Adipose tissue (tissue), 3 donors: ENCODE measurements around the gene ALDH3A1. TPM values are rescaled to one million over a fixed set of nuclear protein-coding genes. Genes with fewer than 3 reads are reported as not detected.

Experiments
- H3K27ac ChIP-seq: one replicate; pipeline ENCODE4 v1.5.1; 2013; ENCODE audit warnings: low read depth, low read length
- WGBS, 3 donors: extraction: QIAGEN DNeasy Blood & Tissue Kit; methylation state at CpG; one replicate each; pipeline ENCODE4 v1.1.7; 2013; 5-methylcytosine and 5-hydroxymethylcytosine counted together
- polyA plus RNA-seq, 3 donors: library from polyadenylated mRNA; stranded (reverse); fragments of 200-250 nt; gene quantifications; one replicate each; pipeline ENCODE4 v1.2.3, GENCODE V29; 2013
- donor health status: healthy with polysubstance abuse.
- donor health status: Bipolar disorder and iron deficiency.
- donor health status: healthy.

Gene ALDH3A1
- polyA plus RNA-seq, 3 donors: 0.28 to 13.1 (median 0.67) TPM

DNA sequence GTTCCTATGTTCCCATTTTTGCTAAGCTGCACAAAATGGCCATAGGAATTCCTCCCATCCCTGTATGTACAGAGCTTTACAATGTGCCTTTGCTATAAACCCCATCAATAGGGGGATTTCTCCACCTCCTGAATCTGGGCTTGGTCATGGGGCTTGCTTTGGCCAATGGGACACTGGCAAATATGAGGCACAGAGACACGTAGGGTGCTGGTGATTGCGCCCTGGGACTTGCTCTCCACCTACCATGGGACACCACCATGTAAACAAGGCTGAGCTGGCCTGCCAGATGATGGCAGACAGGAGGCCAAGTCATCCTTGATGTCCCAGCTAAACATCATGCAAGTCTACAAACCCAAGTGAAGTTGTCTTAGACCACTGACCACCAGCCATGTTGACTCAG lies 15.3 kb upstream of the ALDH3A1 start:
- H3K27ac ChIP-seq: no peak overlapping the region

DNA sequence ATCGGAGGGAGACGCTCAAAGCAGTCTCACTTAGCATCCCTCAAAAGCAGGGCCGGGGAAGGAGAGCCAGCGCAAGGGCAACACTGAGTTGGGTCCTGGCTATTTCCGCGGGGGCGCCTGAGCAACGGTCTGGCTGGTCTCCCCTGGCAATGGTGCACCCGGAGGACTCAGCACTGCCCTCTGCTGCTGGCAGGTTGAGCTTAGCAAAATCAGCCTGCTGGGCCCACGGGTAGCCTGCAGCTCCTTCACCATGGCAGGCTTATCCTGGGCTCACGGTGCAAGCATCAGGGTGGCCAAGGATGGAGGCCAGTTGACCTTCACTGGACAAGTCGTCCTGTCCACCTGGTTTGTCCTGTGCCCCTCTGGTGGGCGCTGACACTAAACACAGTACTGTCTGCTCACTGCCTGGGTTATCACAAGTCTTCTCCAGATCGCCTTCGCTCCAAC lies 14.4 kb upstream of the ALDH3A1 start:
- no peak overlapping the region for H3K27ac ChIP-seq
- WGBS, 3 donors: 26 to 35% (median 29%) methylated on average over 15 of the region's 15 CpGs

More for the DNA sequence above, 15.3 kb upstream of the ALDH3A1 start:
- WGBS, 3 donors: 88 to 97% (median 93%) methylated on average over 2 of the region's 2 CpGs

GRCh38 chr17:19760746-19761145 lies 12.6 kb upstream of the ALDH3A1 start:
- H3K27ac ChIP-seq: no peak overlapping the region
- 56 to 70% (median 57%) methylated on average over 9 of the region's 9 CpGs for WGBS, 3 donors

DNA sequence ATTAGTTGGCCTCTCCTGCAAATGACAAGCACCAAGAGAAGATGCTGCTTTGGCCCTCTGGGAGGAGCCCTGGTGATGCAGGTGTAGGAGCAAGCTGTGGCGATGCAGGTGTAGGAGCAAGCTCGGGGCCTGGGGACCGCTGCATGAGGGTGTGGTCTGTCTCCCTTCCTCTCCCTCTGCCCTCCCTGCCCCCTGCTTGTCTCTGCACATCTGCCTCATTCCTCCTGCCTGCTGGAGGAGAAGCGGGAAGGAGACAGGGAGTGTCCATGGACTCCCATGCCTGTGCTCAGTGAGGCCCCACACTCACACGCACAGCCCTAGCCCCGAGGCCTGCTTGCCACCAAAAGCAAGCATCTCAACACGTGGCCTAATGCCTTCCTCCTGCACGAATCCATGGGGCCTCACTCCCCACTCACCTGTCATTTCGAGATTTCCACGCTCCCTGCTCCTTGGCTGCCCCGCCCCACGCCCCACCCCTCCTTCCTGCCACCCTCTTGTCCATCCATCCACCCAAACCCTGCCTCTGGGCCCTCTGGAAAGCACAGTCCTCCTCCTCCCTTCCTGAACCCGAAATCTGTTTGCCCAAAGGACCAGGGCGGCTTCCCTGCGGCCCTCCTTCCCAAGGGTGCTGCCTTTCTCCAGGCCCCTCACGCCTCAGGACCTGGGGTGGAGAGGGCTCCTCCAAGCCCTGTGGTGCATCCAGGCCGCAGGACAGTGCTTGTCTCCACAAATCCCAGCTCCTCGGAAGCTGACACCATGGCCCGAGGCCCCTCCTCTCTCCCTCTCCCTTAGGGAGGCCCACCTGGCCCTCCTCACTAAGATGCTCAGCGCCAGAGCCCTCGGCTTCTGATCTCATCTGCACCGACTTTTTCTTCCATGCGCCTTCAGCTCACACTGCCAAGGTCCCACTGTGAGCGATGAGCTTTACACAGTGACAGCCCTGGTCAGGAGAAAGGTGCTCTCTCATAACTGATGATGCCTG lies 11.8 kb upstream of the ALDH3A1 start:
- 73 to 84% (median 82%) methylated on average over 24 of the region's 24 CpGs for WGBS, 3 donors

GRCh38 chr17:19757536-19758180 lies 9.6 kb upstream of the ALDH3A1 start:
- 75 to 88% (median 88%) methylated on average over 12 of the region's 12 CpGs for WGBS, 3 donors

More for the DNA sequence above, 11.8 kb upstream of the ALDH3A1 start:
- no peak overlapping the region for H3K27ac ChIP-seq

DNA sequence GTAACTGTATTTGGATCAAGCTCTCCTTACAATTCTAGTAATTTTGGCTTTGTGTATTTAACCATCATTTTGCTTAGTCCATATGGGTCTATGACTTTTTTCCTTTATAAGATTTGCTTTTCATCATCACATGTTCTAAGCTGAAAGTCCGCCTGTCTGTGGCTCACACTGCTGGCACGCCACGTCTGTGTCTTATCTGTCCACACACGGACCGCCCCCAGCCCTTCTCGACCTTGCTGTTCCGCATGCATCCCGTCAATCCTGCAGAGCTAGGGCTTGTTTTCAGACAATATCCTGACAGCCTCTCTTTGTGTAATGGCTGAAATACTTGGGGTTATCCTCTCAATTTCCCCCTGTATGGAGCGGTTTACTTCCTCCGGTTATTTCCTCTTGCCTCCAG lies 8.4 kb upstream of the ALDH3A1 start:
- no peak overlapping the region for H3K27ac ChIP-seq
- WGBS, 3 donors: 59 to 68% (median 67%) methylated on average over 10 of the region's 10 CpGs

More at GRCh38 chr17:19757536-19758180, 9.6 kb upstream of the ALDH3A1 start:
- H3K27ac ChIP-seq: no peak overlapping the region

DNA sequence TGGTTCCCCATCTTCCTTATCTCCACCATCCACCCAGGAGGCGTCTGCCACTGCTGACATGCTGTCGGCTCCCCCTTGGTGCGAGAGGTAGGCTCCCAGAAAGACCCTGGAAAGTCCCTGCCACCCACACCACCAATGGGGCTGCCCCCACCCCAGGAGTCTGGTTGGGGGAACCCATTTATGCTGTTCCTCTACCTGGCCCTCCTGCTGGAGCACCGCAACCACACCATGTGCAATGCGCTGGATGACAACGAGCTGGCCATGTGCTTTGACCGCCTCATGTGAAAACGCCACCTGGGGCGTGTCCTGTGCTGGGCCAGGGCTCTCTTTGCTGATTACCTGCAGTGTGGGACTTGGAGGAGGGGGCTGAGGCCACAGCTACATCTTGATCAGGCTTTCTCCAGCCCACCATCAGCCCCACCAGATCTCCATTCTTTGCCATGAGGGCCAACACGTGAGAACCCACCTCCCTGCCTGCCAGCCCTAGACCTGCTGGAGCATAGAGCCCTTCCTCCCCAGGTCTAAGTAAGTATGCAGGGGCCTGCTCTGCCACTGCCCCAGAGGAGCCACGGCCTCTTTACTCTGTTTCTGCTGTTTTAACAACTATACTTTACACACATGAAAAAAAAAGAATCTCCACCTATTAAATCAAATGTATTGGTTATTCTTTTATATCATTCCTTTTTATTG lies 7.9 kb upstream of the ALDH3A1 start:
- 83 to 91% (median 90%) methylated on average over 11 of the region's 11 CpGs for WGBS, 3 donors
- no peak overlapping the region for H3K27ac ChIP-seq

DNA sequence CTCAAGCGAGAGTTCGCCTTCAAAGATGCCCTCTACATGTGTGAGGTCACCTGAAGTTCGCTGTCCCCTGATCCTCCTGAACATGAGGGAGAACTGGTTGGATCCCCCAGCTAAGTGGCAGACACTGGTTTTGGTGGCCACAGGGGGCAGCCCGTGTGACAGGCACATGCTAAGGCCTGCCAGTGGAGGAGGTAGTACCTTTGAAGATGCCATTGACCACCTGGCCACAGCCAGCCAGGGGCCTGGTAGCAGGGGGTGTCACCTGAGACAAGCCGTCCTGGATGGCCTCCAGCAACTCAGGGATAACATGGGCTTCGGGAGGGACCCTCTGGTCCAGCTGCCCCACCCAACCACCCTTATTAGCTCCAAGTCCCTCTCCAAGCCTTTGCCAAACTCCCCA lies 7.3 kb upstream of the ALDH3A1 start:
- no peak overlapping the region for H3K27ac ChIP-seq
- whole genome bisulfite sequencing, 3 donors: 88 to 90% (median 90%) methylated on average over 6 of the region's 6 CpGs

- WGBS, 3 donors: 69 to 82% (median 77%) methylated on average over 12 of the region's 12 CpGs
- H3K27ac ChIP-seq: no peak overlapping the region
These were observed 5.8 kb upstream of the ALDH3A1 start for GRCh38 chr17:19753661-19754463.

DNA sequence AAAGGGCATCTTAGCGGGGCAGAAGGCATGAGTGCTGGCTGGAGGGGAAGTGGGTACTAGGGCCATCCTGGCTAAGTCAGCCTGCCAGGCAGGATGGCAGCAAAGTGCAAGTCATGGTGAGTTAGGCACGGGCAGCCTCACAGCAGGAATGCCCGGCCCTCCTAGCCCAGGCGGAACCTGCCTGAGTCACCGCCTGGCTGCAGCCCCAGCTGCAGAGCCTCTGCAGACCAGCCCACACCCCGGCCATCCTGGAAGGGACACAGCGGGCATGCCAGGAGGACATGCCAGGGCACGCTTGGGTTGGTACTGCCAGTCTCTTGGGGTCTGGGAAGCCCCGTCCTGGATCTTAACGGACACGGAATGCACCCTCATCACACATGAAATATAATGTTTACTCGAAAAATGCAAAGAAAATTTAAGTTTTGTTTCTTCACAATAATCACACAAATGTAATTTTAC lies 5.0 kb upstream of the ALDH3A1 start:
- 46 to 72% (median 47%) methylated on average over 12 of the region's 12 CpGs for WGBS, 3 donors
- H3K27ac ChIP-seq: no peak overlapping the region

DNA sequence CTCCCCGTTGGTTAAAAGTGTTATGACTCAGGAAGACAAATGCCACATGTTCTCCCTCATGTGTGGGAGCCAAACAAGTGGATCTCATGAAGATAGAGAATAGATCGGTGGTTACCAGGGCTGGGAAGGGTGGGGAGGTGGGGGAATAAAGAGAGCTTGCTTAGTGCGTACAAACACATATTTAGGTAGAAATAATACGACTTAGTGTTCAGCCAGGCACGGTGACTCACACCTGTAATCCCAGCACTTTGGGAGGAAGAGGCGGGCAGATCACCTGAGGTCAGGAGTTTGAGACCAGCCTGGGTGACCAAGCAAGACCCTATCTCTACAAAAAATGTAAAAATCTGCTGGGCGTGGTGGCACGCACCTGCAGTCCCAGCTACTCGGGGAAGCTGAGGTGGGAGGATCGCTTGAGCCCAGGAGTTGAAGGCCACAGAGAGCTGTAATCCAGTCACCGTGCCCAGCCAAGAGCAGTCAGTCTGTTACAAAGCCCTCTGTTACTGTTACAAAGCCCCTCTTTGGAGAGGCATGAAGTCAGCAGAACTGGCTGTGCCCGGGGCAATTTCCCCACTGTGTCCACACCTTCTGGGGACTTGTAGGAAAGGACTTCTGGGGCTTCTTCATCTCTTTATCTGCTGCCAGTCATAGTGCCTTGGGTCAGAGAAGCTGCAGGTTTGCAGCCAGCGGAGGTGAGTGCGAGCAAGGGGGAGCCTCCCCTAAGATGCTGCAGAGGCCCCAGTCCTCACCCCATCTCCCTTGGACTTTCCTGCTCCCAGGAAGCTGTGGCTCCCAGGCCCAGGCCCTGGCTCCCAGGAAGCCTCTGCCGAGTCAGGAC lies 4.3 kb upstream of the ALDH3A1 start:
- no peak overlapping the region for H3K27ac ChIP-seq
- WGBS, 3 donors: 81 to 87% (median 86%) methylated on average over 15 of the region's 15 CpGs

GRCh38 chr17:19750835-19751234 lies 2.7 kb upstream of the ALDH3A1 start:
- H3K27ac ChIP-seq: no peak overlapping the region
- 93 to 100% (median 98%) methylated on average over 3 of the region's 3 CpGs for WGBS, 3 donors

DNA sequence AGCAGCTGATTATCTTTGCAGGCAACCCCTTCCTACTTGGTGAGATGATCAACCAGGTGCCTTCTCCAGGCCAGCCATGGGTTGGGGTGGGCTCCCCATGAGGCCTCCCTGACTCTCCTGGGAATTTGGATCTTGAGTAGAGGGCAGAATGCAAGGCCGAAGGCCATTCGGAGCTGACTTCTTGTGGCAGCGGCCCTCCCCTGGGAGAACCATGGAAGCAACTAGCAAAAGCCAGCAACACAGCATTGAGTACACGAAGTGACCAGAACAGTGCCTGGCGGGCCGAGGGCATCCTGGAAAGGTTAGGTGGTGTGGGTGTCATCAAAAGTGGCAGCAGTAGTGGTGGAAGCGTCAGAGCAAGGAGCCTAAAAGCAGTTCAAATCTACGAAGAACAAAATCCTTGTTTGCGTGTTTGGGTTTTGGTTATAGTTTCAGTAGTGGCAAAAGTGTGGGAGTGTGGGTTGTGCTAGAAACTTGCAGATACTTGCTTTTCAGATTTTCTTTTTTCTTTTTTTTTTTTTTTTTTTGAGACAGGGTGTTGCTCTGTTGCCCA lies 2.0 kb upstream of the ALDH3A1 start:
- no peak overlapping the region for H3K27ac ChIP-seq
- whole genome bisulfite sequencing, 3 donors: 89 to 93% (median 91%) methylated on average over 9 of the region's 9 CpGs

DNA sequence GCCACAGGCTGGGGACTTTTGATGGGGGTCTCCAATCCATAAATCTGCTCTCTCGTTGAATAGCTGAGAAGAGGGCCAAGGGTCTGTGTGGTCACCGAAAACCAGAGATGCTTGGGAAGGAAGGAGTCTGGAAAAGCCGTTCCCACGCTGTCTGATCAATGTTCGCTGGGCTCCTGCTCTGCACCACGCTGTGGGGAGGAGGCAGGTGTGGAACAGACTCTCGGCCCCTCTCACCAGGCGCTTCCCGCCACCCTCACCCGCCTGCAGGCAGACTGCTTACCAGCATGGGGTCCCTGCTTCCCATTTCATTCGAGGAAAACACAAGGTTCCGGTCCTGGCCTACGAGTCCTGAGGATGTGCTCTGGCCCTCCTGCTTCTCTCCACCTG lies 702 bp upstream of the ALDH3A1 start:
- H3K27ac ChIP-seq: no peak overlapping the region
- WGBS, 3 donors: 66 to 81% (median 81%) methylated on average over 13 of the region's 13 CpGs

DNA sequence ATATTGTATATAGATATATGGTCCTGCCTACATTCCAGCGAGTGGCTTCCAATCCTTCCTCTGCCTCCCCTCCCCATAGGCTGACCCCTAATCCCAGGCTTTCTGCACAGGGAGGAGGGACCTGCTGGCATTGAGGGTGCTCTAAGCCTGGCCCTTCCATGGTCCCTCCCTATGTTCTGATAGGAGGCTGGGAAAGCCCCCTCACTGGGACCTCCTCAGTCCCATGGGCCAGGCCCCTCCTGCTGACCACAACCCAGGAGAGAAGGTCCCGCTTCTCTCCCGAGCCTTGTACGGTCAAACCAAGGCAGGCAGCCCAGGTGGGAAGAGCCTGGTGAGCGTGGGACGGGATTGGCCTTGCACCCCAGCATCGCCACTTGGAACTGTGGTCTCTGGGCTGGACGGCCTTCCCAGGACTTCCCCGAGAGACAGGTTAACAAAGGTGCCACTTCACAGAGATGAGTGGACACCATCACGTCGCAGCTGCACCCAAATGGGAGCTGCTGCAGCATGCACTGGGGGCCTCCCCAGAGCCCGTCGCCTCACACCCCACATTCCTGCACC lies 859 bp downstream of the ALDH3A1 start:
- WGBS, 3 donors: 96 to 97% (median 96%) methylated on average over 13 of the region's 13 CpGs
- H3K27ac ChIP-seq: no peak overlapping the region

GRCh38 chr17:19746517-19746916 lies 1.6 kb downstream of the ALDH3A1 start:
- 84 to 92% (median 91%) methylated on average over 20 of the region's 20 CpGs for WGBS, 3 donors

More at GRCh38 chr17:19746517-19746916, 1.6 kb downstream of the ALDH3A1 start:
- no peak overlapping the region for H3K27ac ChIP-seq
